Osteocyte (in vitro differentiated cells): ENCODE measurements around the gene FBXL7. TPM values are rescaled to one million over a fixed set of nuclear protein-coding genes. Genes with fewer than 3 reads are reported as not detected.

ENCODE experiments used
- DNase-seq: peaks from one replicate; pipeline ENCODE4 v3.0.0; 2021; ENCODE audit warnings: mixed read lengths; ENCODE audit not compliant: unreplicated experiment; ENCODE audit errors: extremely low spot score
- H3K27ac Mint-ChIP-seq: one replicate; pipeline ENCODE4 v1.8.0; 2021; ENCODE audit warnings: mild to moderate bottlenecking, mixed read lengths; ENCODE audit not compliant: unreplicated experiment
- H3K27me3 Mint-ChIP-seq: one replicate; pipeline ENCODE4 v1.8.0; 2021; ENCODE audit warnings: mixed read lengths; ENCODE audit not compliant: unreplicated experiment
- H3K36me3 Mint-ChIP-seq: one replicate; pipeline ENCODE4 v1.8.0; 2021; ENCODE audit warnings: mixed read lengths; ENCODE audit not compliant: unreplicated experiment
- H3K4me1 Mint-ChIP-seq: one replicate; pipeline ENCODE4 v1.8.0; 2021; ENCODE audit warnings: mixed read lengths; ENCODE audit not compliant: unreplicated experiment
- H3K4me3 Mint-ChIP-seq: one replicate; pipeline ENCODE4 v1.8.0; 2021; ENCODE audit warnings: mild to moderate bottlenecking, moderate library complexity, mixed read lengths; ENCODE audit not compliant: unreplicated experiment
- H3K9me3 Mint-ChIP-seq: one replicate; pipeline ENCODE4 v1.8.0; 2021; ENCODE audit warnings: mixed read lengths; ENCODE audit not compliant: unreplicated experiment
- total RNA-seq: library from RNA; stranded (reverse); gene quantifications from 2 replicates; pipeline ENCODE4 v1.2.1, GENCODE V29; 2021
- TF ChIP-seq, protein P1 (sequence below): fragments of 200-600 bp; sonication (generic); IDR thresholded peaks from 2 replicates; pipeline ENCODE4 v1.5.0; 2021; ENCODE audit warnings: antibody characterized with exemption, mild to moderate bottlenecking, moderate library complexity

Gene FBXL7
- total RNA-seq, 1 donor from 2014 or later = 28.4 TPM

DNA sequence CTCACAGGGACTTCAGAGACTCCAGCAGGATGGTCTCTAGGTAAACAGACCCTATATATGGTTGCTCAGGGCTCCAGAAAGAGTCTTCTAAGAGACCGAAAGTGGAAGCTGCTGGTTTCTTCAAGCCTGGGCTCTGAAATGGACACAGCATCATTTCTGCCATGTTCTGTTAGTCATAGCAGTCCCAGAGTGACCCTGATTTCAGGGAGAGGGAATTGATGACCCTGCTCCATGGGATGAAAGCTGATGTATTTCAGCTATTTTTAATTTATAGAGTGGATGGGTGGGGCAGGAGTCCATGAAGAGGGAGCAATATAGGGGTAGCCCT, 135.3 kb downstream of the FBXL7 start:
- Mint-ChIP-seq H3K36me3 (peaks cover 7% of the 10 kb centered on the region), H3K9me3 (no peaks in the 10 kb centered on the region), H3K27ac (no peak overlapping the region), H3K4me1 (peaks cover 12% of the 10 kb centered on the region), H3K27me3 (no peaks in the 10 kb centered on the region), H3K4me3 (no peak overlapping the region)
- TF ChIP-seq, protein P1, sequence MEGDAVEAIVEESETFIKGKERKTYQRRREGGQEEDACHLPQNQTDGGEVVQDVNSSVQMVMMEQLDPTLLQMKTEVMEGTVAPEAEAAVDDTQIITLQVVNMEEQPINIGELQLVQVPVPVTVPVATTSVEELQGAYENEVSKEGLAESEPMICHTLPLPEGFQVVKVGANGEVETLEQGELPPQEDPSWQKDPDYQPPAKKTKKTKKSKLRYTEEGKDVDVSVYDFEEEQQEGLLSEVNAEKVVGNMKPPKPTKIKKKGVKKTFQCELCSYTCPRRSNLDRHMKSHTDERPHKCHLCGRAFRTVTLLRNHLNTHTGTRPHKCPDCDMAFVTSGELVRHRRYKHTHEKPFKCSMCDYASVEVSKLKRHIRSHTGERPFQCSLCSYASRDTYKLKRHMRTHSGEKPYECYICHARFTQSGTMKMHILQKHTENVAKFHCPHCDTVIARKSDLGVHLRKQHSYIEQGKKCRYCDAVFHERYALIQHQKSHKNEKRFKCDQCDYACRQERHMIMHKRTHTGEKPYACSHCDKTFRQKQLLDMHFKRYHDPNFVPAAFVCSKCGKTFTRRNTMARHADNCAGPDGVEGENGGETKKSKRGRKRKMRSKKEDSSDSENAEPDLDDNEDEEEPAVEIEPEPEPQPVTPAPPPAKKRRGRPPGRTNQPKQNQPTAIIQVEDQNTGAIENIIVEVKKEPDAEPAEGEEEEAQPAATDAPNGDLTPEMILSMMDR = no peak
- DNase-seq = no peak

DNA sequence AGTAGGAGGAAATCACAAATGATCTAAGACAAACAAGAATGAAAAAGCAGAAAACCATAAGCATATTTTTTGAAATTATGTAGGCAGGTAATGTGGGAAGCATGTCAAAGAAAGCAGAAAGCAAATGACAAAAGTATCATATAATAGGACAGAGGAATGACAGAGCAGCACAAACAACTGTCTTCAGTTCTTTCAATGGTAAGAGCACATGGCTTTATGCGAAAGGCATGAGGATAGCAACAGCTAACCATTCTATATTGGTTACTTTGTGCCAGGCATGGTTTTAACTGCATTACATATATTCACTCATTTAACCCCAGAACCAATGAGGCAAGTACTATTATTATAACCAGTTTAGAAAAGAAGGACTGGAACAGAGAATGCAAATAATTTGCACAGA, 137.4 kb downstream of the FBXL7 start:
- peaks cover 14% of the 10 kb centered on the region for H3K36me3 Mint-ChIP-seq
- H3K4me3 Mint-ChIP-seq = no peak overlapping the region
- no peak overlapping the region for H3K27ac Mint-ChIP-seq
- no peaks in the 10 kb centered on the region for H3K27me3 Mint-ChIP-seq
- TF ChIP-seq, protein P1 = no peak
- DNase-seq = no peak
- no peaks in the 10 kb centered on the region for H3K9me3 Mint-ChIP-seq
- peaks cover 5% of the 10 kb centered on the region for H3K4me1 Mint-ChIP-seq

GRCh38 chr5:15637886-15638285, 137.9 kb downstream of the FBXL7 start:
- peaks cover 5% of the 10 kb centered on the region for H3K4me1 Mint-ChIP-seq
- TF ChIP-seq, protein P1 = no peak
- no peak for DNase-seq
- no peaks in the 10 kb centered on the region for H3K27me3 Mint-ChIP-seq
- no peak overlapping the region for H3K27ac Mint-ChIP-seq
- no peak overlapping the region for H3K4me3 Mint-ChIP-seq
- no peaks in the 10 kb centered on the region for H3K9me3 Mint-ChIP-seq
- peaks cover 15% of the 10 kb centered on the region for H3K36me3 Mint-ChIP-seq

DNA sequence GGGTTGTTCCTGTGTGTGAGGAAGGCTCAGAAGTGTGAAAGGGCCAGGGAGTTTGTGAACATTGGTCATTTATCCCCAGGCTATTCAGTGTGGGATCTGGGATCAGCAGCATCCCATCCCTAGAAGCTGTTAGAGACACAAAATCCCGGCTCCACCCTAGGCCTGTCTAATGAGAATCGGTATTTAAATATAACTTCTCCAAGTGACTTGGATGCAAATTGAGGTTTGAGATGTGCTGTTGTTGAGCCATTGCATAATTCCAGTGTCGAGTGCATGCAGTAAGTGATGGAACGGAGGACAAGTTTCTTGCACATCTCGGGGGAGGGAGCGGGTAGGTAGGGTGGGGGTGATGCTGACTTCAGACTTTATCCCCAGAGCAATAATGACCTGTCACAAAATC, 138.3 kb downstream of the FBXL7 start:
- no peak overlapping the region for H3K27ac Mint-ChIP-seq
- no peak overlapping the region for H3K4me3 Mint-ChIP-seq
- peaks cover 5% of the 10 kb centered on the region for H3K4me1 Mint-ChIP-seq
- TF ChIP-seq, protein P1 = no peak
- peaks cover 15% of the 10 kb centered on the region for H3K36me3 Mint-ChIP-seq
- no peaks in the 10 kb centered on the region for H3K27me3 Mint-ChIP-seq
- H3K9me3 Mint-ChIP-seq = no peaks in the 10 kb centered on the region
- DNase-seq = no peak

DNA sequence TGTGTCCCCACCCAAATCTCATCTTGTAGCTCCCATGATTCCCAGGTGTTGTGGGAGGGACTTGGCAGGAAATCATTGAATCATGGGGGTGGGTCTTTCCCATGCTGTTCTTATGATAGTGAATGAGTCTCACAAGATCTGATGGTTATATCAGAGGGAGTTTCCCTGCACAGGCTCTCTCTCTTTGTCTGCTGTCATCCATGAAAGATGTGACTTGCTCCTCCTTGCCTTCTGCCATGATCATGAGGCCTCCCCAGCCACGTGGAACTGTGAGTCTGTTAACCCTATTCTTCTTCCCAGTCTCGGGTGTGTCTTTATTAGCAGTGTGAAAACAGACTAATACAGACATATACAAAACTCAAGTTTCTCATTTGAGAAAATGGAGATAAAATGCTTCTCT, 139.3 kb downstream of the FBXL7 start:
- Mint-ChIP-seq H3K4me3 (no peak overlapping the region), H3K36me3 (peaks cover 15% of the 10 kb centered on the region), H3K9me3 (no peaks in the 10 kb centered on the region), H3K27me3 (no peaks in the 10 kb centered on the region), H3K4me1 (peaks cover 9% of the 10 kb centered on the region), H3K27ac (no peak overlapping the region)
- no peak for DNase-seq
- TF ChIP-seq, protein P1 = no peak
